Stomach (tissue), 4 donors: ENCODE data around the gene EMCN.

ENCODE experiments used
- POLR2A ChIP-seq, 4 donors: fragments of 450-650 bp; IDR thresholded peaks; one replicate each; pipeline ENCODE4 v1.6.1; 2016; ENCODE audit warnings: antibody characterized with exemption in 4 of 4, control low read depth in 2 of 4, mild to moderate bottlenecking in 1 of 4, moderate library complexity in 1 of 4
- POLR2AphosphoS5 ChIP-seq, 3 donors: sonication (generic); formaldehyde crosslinking; IDR thresholded peaks; one replicate each; pipeline ENCODE4 v1.6.1; 2016; ENCODE audit warnings: antibody characterized with exemption in 3 of 3
- TF ChIP-seq, protein P1 (sequence below), 7 experiments: fragments of 450-650 bp in 4 of 7; fragments of 200-600 bp in 3 of 7; sonication (generic) in 3 of 7; IDR thresholded peaks; one replicate each; pipeline ENCODE4 v1.5.1; 2016 to 2019; ENCODE audit warnings: antibody characterized with exemption in 7 of 7, control low read depth in 2 of 7, mild to moderate bottlenecking in 1 of 7

DNA sequence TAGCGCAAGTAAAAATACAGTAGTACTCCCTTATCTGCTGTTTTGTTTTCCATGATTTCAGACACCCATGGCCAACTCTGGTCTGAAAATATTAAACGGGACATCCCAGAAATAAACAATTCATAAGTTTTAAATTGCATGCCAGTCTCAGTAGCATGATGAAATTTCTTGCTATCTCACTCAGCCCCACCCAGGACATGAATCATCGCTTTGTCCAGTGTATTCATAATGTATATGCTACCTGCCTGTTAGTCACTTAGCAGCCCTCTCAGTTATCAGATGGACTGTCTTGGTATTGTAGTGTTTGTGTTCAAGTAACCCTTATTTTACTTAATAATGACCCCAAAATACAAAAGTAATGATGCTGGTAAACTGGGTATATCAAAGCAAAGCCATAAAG, 169.3 kb downstream of the EMCN start:
- TF ChIP-seq, protein P1, sequence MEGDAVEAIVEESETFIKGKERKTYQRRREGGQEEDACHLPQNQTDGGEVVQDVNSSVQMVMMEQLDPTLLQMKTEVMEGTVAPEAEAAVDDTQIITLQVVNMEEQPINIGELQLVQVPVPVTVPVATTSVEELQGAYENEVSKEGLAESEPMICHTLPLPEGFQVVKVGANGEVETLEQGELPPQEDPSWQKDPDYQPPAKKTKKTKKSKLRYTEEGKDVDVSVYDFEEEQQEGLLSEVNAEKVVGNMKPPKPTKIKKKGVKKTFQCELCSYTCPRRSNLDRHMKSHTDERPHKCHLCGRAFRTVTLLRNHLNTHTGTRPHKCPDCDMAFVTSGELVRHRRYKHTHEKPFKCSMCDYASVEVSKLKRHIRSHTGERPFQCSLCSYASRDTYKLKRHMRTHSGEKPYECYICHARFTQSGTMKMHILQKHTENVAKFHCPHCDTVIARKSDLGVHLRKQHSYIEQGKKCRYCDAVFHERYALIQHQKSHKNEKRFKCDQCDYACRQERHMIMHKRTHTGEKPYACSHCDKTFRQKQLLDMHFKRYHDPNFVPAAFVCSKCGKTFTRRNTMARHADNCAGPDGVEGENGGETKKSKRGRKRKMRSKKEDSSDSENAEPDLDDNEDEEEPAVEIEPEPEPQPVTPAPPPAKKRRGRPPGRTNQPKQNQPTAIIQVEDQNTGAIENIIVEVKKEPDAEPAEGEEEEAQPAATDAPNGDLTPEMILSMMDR (IDR thresholded peaks at IDR 0.05): no peak
- TF ChIP-seq POLR2A (IDR thresholded peaks at IDR 0.05): no peak
- no peak for TF ChIP-seq POLR2AphosphoS5 (IDR thresholded peaks at IDR 0.05)
